HG03064 (cell line): ENCODE results near the gene JARID2.
"Not testable (repeated sequence)": the region's sequence is repeated elsewhere in the genome, so short reads cannot be mapped to it uniquely, and the experiment has no call there.

Experiments
- ATAC-seq: cut with Tn5 transposase; IDR thresholded peaks from one replicate; pipeline ENCODE4 v1.9.1; 2021; ENCODE audit warnings: low read depth; ENCODE audit not compliant: unreplicated experiment

JARID2 gene

GRCh38 chr6:15523679-15524630 lies 278.1 kb downstream of the JARID2 start:
- no peak for ATAC-seq

GRCh38 chr6:15524861-15525401 lies 279.1 kb downstream of the JARID2 start:
- ATAC-seq, result no peak

DNA sequence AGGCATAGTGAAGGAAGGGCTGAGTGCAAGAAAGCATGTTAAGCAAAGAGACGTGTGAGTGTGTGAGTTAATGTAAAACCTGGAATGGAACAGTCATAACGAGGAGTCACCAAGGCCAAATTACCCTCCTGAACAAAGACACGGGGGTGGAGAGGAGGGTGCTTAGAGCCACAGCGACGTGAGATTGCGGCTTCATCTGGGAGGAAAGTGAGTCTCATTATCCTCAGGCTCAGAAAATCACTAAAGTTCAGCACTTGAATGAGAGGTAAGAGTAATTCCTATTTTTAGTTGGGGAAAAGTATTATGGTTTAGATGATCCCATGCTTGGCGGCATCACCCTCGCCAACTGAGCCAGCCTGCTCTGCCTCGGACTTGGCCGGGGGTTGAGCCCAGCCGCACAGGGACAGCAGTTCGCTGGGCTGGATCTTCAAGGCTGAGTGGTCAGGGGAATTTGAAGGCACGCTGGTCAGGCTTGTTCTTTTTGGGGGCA lies 280.4 kb downstream of the JARID2 start:
- no peak for ATAC-seq

DNA sequence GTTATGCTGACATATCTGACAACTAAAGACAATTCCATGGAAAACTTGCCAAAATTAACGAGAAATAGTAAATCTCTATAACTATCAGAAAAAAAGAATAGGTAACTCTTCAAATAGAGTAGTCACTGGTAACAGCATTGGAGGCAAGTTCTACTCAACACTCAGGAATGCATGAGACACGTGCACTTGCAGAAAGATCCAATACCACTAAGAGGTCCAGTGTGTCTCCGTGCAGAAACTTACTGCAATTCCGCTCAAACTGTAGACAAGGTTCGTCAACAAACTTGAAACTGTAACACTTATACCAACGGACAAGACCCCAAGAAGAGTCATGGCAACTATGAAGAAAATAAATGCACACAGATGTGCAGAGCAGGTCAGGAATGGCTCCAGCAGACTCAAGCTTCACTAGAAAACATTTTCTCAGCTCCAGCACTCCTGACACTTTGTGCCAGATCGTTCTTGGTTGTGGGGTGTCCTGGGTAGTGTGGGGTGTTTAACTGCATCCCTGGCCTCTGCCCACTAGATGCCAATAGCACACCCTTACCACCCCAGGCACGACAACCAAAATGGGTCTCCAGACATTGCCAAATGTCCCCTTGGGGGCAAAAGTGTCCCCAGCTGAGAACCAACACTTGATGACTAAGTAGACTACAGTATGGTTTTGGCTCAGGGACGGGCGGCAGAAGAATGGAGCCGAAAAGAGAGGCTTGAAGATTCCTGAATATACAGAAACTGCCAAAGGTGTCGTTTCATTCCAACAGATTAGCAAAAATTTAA lies 282.2 kb downstream of the JARID2 start:
- ATAC-seq, result no peak

- no peak for ATAC-seq
These were observed 283.0 kb downstream of the JARID2 start for GRCh38 chr6:15528870-15529269.

DNA sequence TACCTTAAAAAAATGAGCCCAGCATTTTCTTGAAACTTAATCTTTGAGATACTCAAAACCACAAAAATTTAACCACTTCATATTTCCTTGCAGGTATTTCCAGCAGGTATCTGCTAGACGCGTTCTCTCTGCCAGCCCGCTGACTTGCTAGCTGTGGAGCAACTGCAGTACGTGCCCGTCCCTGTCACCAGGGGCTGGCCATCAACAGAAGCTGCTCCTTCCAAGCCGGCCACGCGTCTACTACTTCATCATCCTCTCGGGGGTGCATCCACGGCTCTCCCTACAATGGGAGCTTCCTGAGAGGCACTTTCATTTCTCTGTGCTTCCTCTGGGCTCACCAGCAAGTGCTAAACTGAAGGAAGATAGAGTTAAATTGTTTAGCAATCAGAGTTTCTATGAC lies 284.5 kb downstream of the JARID2 start:
- ATAC-seq, result no peak

GRCh38 chr6:15531973-15532372 lies 286.1 kb downstream of the JARID2 start:
- ATAC-seq, result no peak

- no peak for ATAC-seq
These were observed 287.6 kb downstream of the JARID2 start for GRCh38 chr6:15533379-15534026.

- ATAC-seq, result no peak
These were observed 289.1 kb downstream of the JARID2 start for GRCh38 chr6:15534974-15535373.

DNA sequence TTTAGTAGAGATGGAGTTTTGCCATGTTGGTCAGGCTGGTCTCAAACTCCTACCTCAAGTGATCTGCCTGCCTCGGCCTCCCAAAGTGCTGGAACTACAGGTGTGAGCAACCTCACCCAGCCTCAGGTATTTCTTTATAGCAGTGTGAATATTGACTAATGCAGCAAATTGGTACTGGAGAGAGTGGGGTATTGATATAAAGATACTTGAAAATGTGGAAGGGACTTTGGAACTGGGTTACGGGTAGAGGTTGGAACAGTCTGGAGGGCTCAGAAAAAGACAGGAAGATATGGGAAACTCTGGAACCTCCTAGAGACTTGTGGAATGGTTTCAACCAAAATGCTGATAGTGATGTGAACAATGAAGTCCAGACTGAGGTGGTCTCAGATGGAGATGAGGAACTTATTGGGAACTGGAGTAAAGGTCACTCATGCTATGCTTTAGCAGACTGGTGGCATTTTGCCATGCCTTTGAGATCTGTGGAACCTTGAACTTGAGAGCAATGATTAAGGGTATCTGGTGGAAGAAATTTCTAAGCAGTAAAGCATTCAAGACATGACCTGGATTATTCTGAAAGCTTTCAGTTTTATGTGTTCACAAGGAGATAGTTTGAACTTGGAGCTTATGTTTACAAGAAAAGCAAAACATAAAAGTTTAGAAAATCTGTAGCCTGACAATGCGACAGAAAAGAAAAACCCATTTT lies 289.8 kb downstream of the JARID2 start:
- no peak for ATAC-seq

DNA sequence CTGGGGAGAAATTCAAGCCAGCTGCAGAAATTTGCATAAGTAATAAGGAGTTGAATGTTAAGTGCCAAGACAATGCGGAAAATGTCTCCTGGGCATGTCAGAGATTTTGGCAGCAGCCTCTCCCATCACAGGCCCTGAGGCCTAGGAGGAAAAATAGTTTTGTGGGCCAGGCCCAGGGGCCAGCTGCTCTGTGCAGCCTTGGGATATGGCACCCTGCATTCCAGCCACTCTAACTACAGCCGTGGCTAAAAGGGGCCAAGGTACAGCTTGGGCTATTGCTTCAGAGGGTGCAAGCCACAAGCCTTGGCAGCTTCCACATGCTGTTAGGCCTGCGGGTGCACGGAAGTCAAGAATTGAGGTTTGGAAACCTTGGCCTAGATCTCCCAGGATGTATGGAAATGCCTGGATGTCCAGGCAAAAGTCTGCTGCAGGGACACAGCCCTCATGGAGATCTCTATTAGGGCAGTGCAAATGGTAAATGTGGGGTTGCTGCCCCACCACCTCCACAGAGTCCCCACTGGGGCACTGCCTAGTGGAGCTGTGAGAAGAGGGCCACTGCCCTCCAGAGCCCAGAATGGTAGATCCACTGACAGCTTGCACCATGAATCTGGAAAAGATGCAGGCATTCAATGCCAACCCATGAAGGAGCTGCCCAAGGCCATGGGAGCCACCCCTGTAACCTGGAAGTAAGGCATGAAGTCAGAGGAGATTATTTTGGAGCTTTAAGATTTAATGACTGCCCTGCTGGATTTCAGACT lies 290.5 kb downstream of the JARID2 start:
- no peak for ATAC-seq

DNA sequence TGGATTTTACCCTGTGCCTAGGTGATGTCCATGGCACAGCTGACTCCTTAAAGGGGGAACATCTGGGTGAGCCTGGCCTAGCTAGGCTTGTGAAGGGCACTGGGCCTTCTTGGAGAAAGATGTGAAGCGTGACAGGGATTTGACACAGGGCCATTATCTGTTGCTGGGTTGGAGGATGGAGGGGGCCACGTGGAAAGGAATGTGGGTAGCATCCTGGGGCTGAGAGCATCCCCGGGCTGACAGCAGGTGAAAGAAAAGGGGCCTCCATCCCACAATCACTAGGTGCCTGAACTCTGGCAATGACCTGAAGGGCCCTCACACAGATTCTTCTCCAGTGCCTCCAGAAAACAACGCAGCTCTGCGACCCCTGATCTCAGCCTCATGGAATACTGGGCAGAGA lies 292.2 kb downstream of the JARID2 start:
- no peak for ATAC-seq

GRCh38 chr6:15538766-15539495 lies 293.1 kb downstream of the JARID2 start:
- ATAC-seq, result no peak

DNA sequence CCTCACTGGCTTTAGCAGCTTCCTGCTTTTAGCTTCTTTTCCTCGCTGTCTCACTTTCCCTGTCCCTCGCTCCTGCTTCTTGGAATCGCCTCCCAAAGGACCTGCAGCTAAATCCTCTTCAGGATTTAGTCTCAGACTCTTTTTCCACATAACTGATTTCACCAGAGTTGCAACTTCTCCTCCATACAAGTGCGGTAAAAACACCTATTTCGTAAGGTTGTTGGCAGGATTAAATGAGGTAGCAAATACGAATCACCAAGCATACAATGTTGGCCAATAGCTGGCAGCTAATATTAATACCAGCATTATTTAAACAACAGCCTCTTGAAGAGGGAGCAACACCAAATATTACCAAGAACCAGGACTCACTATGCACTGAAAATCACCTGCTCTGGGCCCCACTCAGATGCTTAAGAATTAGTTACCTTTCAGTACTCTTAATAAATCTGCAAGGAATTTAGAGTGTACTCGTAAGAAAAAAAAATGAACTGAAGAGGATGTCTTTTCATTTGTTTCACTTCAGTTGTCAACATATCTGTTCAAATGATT lies 293.9 kb downstream of the JARID2 start:
- no peak for ATAC-seq

- ATAC-seq, result not testable (repeated sequence)
These were observed 297.6 kb downstream of the JARID2 start for GRCh38 chr6:15543332-15543917.

DNA sequence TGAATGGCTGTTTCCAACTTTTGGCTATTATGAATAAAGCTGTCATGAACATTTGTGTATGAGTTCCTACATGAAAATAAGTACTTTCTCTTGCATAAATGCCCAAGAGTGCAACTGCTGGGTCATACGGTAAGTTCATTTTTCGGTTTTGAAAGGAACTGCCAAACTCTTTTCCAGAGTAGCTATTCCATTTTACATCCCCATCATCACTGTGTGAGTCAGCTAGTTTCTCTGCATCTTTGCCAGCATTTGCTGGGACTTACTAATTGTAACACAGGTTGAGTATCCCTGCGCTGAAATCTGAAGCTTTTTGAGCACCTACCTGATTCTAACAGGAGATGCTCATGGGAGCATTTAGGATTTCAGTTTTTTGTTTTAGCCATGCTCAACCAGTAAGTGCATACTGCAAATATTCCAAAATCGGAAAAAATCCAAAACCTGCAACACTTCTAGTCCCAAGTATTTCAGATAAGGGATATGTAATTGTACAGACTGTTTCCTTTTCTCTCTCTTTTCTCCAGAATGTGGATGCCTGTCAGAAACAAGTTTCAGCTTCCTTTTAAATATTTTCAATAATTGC lies 298.5 kb downstream of the JARID2 start:
- no peak for ATAC-seq

GRCh38 chr6:15546591-15546990 lies 300.7 kb downstream of the JARID2 start:
- ATAC-seq, result no peak

DNA sequence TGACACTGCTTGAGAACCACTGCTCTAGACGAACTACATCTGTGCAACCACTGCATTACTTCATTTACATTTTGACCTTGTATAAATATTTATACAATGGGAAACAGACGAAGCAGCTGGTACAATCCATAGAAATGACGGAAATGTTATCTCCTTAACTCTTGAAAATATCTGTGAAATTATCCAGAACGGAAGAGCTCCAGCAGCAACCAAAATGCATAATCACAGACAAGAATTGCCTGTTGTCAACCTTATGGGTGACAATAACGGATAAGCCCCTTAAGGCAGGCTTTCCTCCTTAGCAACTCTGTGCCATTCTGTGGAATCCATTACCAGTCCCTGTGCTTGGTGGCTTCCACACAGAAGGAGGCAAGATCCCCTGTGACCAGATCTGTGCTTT lies 301.5 kb downstream of the JARID2 start:
- ATAC-seq, result no peak
